ENCODE data around the gene TEDC2. TPM values are rescaled to one million over a fixed set of nuclear protein-coding genes. Genes with fewer than 3 reads are reported as not detected.

Gene TEDC2
- total RNA-seq, 1 experiment from 2014 or later, result 28.2 TPM

DNA sequence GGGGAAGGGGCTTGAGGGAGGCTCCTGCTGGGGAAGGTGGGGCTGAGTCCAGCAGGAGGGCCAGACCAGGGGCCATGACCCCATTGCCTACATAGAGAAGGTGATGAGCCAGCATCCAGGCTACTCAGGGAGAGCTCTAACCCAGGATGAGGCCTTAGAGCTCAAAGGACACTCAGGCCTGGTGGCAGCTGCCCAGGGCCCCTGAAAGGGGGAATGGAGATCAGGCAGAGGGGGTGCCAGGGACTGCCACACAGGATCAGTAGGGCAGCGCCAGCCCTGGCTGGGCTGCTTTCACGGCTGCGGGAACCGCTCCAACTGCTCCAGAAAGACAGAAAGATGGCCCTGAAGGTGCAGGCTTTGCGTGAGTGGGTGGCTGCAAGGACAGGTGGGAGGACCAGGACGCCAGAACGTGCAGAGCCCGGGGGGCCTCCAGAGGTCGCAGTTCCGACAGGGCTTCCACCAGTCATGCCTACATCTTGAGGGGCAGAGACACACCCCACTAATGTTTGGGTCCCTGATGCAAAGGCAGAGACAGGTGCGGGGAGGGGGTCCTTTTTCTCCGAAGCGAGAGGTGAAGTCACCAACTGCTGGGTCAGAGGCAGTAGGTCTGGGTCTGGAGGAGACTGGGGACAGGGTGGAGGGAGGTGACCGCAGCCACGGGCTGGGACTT is 53.0 kb downstream of the TEDC2 start:
- TF ChIP-seq CTCF (IDR thresholded peaks at IDR 0.05; ENCODE audit: unreplicated experiment), result no peak
- intact Hi-C loops (cut with micrococcal nuclease; ENCODE audit: unreplicated experiment), result no loop called here
- no TSS peak for BruUV-seq (replicated peaks)
- no peaks in the 10 kb centered on the region for H3K9me3 Mint-ChIP-seq (ENCODE audit: low read depth, unreplicated experiment)
- H3K36me3 Mint-ChIP-seq (ENCODE audit: insufficient read depth, unreplicated experiment), result peaks cover 55% of the 10 kb centered on the region
- no peak for DNase-seq
- H3K27ac Mint-ChIP-seq (ENCODE audit: unreplicated experiment), result peak overlapping the region; percentile 55
- H3K4me1 Mint-ChIP-seq (ENCODE audit: low read depth, unreplicated experiment), result peaks cover 34% of the 10 kb centered on the region
- CTCF ChIA-PET, result no interaction called here
- peak overlapping the region; percentile 86 for H3K4me3 Mint-ChIP-seq (ENCODE audit: low read depth, unreplicated experiment)
- H3K27me3 Mint-ChIP-seq (ENCODE audit: unreplicated experiment), result no peaks in the 10 kb centered on the region

DNA sequence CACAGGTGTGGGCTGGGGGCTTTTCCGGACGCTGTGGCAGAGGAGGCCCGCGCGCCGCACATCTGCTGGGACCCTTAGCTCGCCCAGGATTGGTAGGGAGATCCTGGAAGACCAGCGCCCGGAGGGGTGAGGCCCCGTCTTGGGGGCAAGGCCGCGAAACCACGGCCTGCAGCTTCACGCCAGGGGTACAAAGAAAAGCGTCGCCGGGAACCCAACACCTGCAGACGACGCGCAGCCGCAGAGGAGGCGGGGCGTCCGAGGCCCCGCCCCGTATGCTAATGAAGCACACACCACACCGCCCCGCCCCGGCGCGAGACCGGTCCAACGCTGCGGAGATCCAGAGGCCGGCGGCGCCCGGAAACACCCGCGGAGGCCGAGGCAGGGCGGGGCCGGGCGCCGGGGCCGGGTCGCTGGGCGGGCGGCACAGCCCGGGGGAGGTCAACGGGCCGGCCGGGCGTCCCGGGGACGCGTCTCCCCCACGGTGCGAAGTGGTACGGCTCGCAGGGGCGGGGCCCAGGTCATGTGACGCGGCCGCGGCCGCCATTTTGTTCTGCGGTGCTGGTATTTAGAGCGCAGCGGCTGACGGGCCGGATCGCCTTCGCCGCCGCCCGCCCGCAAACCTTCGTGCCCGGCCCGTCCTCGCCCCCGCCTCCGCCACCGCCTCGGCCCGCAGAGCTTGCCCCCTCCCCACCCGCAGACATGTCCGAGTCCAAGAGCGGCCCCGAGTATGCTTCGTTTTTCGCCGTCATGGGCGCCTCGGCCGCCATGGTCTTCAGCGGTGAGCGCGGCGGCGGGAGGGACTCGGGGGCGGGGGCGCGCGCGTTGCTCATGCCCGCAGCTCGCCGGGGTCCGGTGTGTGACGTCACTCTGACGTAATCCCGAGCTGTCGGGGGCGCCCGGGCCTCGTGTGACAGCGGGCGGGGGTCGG is 53.8 kb downstream of the TEDC2 start, which contains the start of gene ATP6V0C:
Gene ATP6V0C (plus strand): TSS at position 548 of the 928 bp plus-strand sequence. CDS start 152 bp downstream, at position 700.
- CTCF ChIA-PET, result interaction anchor here (0.7 to 1.3 kb wide), 2 partner anchors 12 to 160 kb away, joined by 4 to 5 read pairs; no protein-coding TSS in a partner anchor
- peak; percentile 93 for DNase-seq
- peak within 1 kb of the TSS; percentile 87 for H3K27ac Mint-ChIP-seq (ENCODE audit: unreplicated experiment)
- H3K4me3 Mint-ChIP-seq (ENCODE audit: low read depth, unreplicated experiment), result peak within 1 kb of the TSS; percentile 86
- H3K9me3 Mint-ChIP-seq (ENCODE audit: low read depth, unreplicated experiment), result no peaks in the 10 kb centered on the region
- H3K36me3 Mint-ChIP-seq (ENCODE audit: insufficient read depth, unreplicated experiment), result peaks cover 60% of the 10 kb centered on the region
- no peak for TF ChIP-seq CTCF (IDR thresholded peaks at IDR 0.05; ENCODE audit: unreplicated experiment)
- H3K27me3 Mint-ChIP-seq (ENCODE audit: unreplicated experiment), result no peaks in the 10 kb centered on the region
- intact Hi-C loops (cut with micrococcal nuclease; ENCODE audit: unreplicated experiment), result no loop called here
- no TSS peak for BruUV-seq (replicated peaks)
- peaks cover 34% of the 10 kb centered on the region for H3K4me1 Mint-ChIP-seq (ENCODE audit: low read depth, unreplicated experiment)

Small RNA genes within 50 kb of the gene (microRNA-seq; reads per million reads assigned to microRNA genes)
- gene MIR6767, result 2.1 reads per million
- gene MIR6768, result 5.3 reads per million, percentile 16 among the genes with 10 or more reads in this experiment

Other genes with a start within 250 kb of the TEDC2 start
- 15.8 and 17.3 TPM in 2 replicates for gene BRICD5, start 249.2 kb upstream of the TEDC2 start, total RNA-seq (2022)
- 45.0 and 49.6 TPM in 2 replicates for gene PGP, start 245.3 kb upstream of the TEDC2 start, total RNA-seq (2022)
- 35.4 and 36.5 TPM in 2 replicates for gene E4F1, start 236.5 kb upstream of the TEDC2 start, total RNA-seq (2022)
- 5.7 and 7.5 TPM in 2 replicates for gene DNASE1L2, start 223.7 kb upstream of the TEDC2 start, total RNA-seq (2022)
- gene ECI1, start 208.5 kb upstream of the TEDC2 start, total RNA-seq (2022), result 85.7 and 87.5 TPM in 2 replicates
- gene RNPS1, start 192.0 kb upstream of the TEDC2 start, total RNA-seq (2022), result 287 and 301 TPM in 2 replicates
- 7.6 and 9.6 TPM in 2 replicates for gene ABCA3, start 119.4 kb upstream of the TEDC2 start, total RNA-seq (2022)
- 47.9 and 54.5 TPM in 2 replicates for gene CCNF, start 30.7 kb upstream of the TEDC2 start, total RNA-seq (2022)
- gene NTN3, start 11.2 kb downstream of the TEDC2 start, total RNA-seq (2022), result not detected in 2 replicates
- 31.3 and 33.3 TPM in 2 replicates for gene TBC1D24, start 15.0 kb downstream of the TEDC2 start, total RNA-seq (2022)
- 260 and 262 TPM in 2 replicates for gene ATP6V0C, start 53.8 kb downstream of the TEDC2 start, total RNA-seq (2022)
- gene AMDHD2, start 60.3 kb downstream of the TEDC2 start, total RNA-seq (2022), result 60.2 and 65.1 TPM in 2 replicates
- 0.86 and 0.90 TPM in 2 replicates for gene CEMP1, start 71.3 kb downstream of the TEDC2 start, total RNA-seq (2022)
- 57.4 and 62.4 TPM in 2 replicates for gene PDPK1, start 77.9 kb downstream of the TEDC2 start, total RNA-seq (2022)
- 36.6 and 36.7 TPM in 2 replicates for gene KCTD5, start 222.4 kb downstream of the TEDC2 start, total RNA-seq (2022)

All from Calu3 (cell line).